SK-N-MC (cell line): Measurements from ENCODE around the gene PLAGL2.

ENCODE experiments used
- EZH2 ChIP-seq: fragments of 200-600 bp; sonication (generic); IDR thresholded peaks from one replicate; pipeline ENCODE4 v1.6.1; 2017; ENCODE audit warnings: antibody characterized with exemption
- POLR2AphosphoS5 ChIP-seq: IDR thresholded peaks from 2 replicates; pipeline ENCODE4 v1.6.1; 2012; ENCODE audit warnings: mild to moderate bottlenecking, low read depth, low read length, borderline replicate concordance

- TF ChIP-seq EZH2 (no peak), POLR2AphosphoS5 (no peak)
These were observed 28.0 kb downstream of the PLAGL2 start for GRCh38 chr20:32179515-32179914.
